ENCODE data around the gene OXT.
"Not testable (repeated sequence)": the region's sequence is repeated elsewhere in the genome, so short reads cannot be mapped to it uniquely, and the experiment has no call there.

The OXT gene

DNA sequence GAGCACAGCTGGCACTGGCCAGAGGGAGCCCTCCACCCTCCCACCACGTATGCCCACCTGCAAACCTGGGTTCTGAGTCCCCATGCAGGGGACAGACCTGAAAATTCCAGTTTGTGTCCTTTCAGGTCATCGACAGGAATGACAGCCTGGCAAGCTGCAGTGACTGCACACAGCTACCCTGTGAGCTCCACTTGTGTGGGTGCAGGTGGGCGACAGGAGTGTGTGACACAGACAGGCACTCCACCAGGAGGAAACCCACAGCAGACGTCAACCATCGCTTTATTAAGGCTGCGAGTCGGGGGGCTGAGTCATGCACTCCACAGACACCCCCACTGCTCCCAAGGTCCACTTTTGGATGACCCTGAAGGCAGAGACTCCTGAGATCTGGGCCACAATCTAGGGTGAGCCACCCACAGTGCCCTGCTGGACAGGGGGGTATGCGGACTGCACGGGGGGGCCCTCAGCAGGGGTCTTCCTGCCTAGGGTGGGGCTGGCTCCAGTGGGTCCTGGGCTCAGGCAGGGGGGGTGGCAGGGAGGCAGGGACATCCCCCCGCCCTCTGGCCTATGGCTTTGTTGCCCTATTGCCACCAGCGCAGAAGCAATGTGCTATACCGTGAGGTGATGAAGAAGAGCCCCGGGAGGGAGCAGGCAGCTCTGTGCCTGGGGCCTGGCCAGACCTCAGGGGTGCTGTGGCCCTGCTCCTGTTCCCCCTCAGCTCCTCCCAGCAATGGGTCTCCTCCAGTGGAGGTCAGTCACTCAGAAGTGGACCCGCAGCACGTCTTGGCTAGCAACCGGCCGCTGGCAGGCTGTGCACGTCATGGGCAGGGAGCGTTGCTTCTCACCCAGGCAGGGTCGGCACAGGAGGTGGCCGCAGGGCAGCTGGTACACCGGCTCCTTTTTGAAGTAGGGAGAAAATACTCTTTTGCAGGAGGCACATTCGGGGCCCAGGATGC lies 38.2 kb downstream of the OXT start:
- Histone ChIP-seq H3K27ac (ENCODE audit: low read depth, low read length) (no peak overlapping the region), H3K4me1 (ENCODE audit: control insufficient read depth in 5 of 5, insufficient read depth in 5 of 5, low read length in 5 of 5) (peaks cover 0 to 9% (median 4%) of the 10 kb centered on the region in 5 donors), H3K27me3 (ENCODE audit: control insufficient read depth in 5 of 5, insufficient read depth in 4 of 5, low read length in 5 of 5) (no peaks in the 10 kb centered on the region), H3K36me3 (ENCODE audit: control insufficient read depth in 5 of 5, insufficient read depth in 5 of 5, low read length in 5 of 5) (peaks cover 0 to 49% (median 33%) of the 10 kb centered on the region in 5 donors), H3K4me3 (ENCODE audit: low read depth in 1 of 5, low read length in 5 of 5) (no peak overlapping the region), H3K9me3 (ENCODE audit: control insufficient read depth in 5 of 5, low read length in 5 of 5) (no peaks in the 10 kb centered on the region), H3K9ac (ENCODE audit: low read length in 5 of 5) (no peak overlapping the region)

DNA sequence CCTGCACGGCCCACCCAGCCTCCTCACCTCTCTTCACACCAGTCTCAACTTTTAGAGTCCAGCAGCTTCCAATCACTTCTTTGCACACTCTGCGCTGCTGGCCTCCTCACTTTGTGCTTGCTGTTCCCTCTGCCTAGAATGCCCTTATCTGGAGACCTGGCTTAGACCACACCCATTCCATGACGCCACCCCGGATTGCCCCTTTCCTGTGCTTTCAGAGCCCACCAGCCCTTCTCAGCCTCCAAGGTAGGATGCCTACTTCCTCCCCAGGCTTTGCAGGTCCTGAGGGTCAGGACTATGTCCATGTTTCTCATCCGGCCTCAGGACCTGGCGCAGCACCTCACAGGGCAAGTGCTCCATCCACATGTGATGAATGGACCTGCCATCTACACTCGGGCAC lies 40.1 kb downstream of the OXT start:
- no peaks in the 10 kb centered on the region for H3K27me3 ChIP-seq (ENCODE audit: control insufficient read depth in 5 of 5, insufficient read depth in 4 of 5, low read length in 5 of 5)
- H3K9ac ChIP-seq (ENCODE audit: low read length in 5 of 5) = no peak overlapping the region
- no peak overlapping the region for H3K4me3 ChIP-seq (ENCODE audit: low read depth in 1 of 5, low read length in 5 of 5)
- H3K36me3 ChIP-seq (ENCODE audit: control insufficient read depth in 5 of 5, insufficient read depth in 5 of 5, low read length in 5 of 5) = peaks cover 0 to 53% (median 36%) of the 10 kb centered on the region in 5 donors
- no peaks in the 10 kb centered on the region for H3K9me3 ChIP-seq (ENCODE audit: control insufficient read depth in 5 of 5, low read length in 5 of 5)
- H3K4me1 ChIP-seq (ENCODE audit: control insufficient read depth in 5 of 5, insufficient read depth in 5 of 5, low read length in 5 of 5) = peaks cover 0 to 16% (median 4%) of the 10 kb centered on the region in 5 donors
- no peak overlapping the region for H3K27ac ChIP-seq (ENCODE audit: low read depth, low read length)

DNA sequence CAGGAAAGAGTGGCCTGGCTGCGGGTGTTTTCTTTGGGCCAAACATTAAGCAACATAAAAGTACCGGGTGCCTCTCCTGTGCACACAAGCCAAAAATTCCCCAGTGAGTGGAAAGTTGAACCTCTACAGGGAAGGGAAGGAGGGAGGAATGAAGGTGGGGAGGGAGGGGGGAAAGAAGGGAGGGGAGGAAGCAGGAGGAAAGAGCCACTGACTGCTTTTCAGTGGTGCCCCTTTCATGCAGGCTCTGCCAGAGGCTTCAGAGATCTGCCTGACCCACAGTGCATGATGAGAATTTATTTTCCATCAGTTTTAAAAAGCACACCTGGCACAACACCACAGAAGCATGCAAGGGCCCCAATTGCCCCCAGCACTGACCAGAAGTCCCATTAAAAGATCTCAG lies 40.6 kb downstream of the OXT start:
- Histone ChIP-seq H3K4me3 (ENCODE audit: low read depth in 1 of 5, low read length in 5 of 5) (no peak overlapping the region), H3K27me3 (ENCODE audit: control insufficient read depth in 5 of 5, insufficient read depth in 4 of 5, low read length in 5 of 5) (no peaks in the 10 kb centered on the region), H3K4me1 (ENCODE audit: control insufficient read depth in 5 of 5, insufficient read depth in 5 of 5, low read length in 5 of 5) (peaks cover 0 to 12% (median 0%) of the 10 kb centered on the region in 5 donors), H3K9me3 (ENCODE audit: control insufficient read depth in 5 of 5, low read length in 5 of 5) (no peaks in the 10 kb centered on the region), H3K36me3 (ENCODE audit: control insufficient read depth in 5 of 5, insufficient read depth in 5 of 5, low read length in 5 of 5) (peaks cover 0 to 50% (median 35%) of the 10 kb centered on the region in 5 donors), H3K9ac (ENCODE audit: low read length in 5 of 5) (no peak overlapping the region), H3K27ac (ENCODE audit: low read depth, low read length) (no peak overlapping the region)

DNA sequence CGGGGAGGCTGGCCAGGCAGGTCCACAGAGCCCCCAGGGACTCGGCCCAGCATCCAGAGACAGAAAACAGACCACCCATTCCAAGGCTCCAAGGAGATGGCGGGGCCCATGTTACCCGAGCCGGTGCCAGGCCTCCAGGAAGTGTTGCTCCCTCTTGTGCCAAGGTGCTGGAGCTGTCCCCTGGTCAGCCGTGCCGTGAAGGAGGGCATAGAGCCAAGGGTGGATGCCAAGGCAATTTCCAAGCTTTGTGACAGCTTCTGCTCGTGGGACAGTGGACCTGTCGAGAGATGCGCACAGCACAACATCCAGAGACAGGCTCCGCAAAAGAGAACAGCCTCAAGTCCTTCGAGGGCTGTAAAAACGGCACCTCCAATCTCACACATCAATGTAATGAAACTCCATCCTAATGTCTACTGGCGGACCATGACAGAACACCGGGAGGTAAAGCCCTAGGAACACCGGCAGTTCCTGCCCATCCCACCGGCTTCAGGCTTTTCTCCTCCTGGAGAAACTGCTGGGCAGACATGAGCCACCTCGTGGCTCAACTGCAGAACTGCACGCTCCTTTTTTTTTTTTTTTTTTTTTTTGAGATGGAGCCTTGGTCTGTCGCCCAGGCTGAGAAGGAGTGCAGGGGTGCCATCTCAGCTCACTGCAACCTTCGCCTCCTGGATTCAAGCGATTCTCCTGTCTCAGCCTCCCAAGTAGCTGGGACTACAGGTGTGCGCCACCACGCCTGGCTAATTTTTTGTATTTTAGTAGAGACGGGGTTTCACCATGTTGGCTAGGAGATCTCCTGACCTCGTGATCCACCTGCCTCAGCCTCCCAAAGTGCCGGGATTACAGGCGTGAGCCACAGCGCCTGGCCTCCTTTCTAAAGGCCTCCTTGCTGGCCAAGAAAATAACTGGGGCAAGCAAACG lies 44.0 kb downstream of the OXT start:
- no peak overlapping the region for H3K9ac ChIP-seq (ENCODE audit: low read length in 5 of 5)
- no peak overlapping the region for H3K27ac ChIP-seq (ENCODE audit: low read depth, low read length)

DNA sequence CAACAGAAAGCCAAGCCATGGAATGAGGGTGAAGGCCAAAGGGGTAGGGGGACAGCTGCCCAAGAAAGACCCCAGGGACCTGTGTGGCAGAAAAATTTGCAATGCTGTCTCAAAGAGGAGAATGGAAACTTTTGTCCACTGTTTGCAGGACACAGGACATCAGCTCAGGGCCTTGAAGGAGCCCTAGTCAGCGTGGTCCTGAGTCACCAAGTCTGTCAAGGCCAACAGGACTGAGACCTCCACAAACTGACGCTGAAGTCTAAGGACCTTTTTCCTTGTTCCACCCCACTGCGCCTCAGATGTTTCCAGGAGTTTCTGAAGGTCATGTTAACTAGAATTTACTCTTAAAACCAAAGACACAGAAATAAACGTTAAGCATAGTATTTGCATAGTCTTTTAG lies 44.9 kb downstream of the OXT start:
- Histone ChIP-seq H3K27ac (ENCODE audit: low read depth, low read length) (no peak overlapping the region), H3K9ac (ENCODE audit: low read length in 5 of 5) (no peak overlapping the region), H3K4me3 (ENCODE audit: low read depth in 1 of 5, low read length in 5 of 5) (no peak overlapping the region), H3K9me3 (ENCODE audit: control insufficient read depth in 5 of 5, low read length in 5 of 5) (no peaks in the 10 kb centered on the region), H3K4me1 (ENCODE audit: control insufficient read depth in 5 of 5, insufficient read depth in 5 of 5, low read length in 5 of 5) (peaks cover 0 to 18% (median 5%) of the 10 kb centered on the region in 5 donors), H3K36me3 (ENCODE audit: control insufficient read depth in 5 of 5, insufficient read depth in 5 of 5, low read length in 5 of 5) (peaks cover 0 to 34% (median 14%) of the 10 kb centered on the region in 5 donors), H3K27me3 (ENCODE audit: control insufficient read depth in 5 of 5, insufficient read depth in 4 of 5, low read length in 5 of 5) (no peaks in the 10 kb centered on the region)

More for the DNA sequence above, 44.0 kb downstream of the OXT start:
- H3K4me1 ChIP-seq (ENCODE audit: control insufficient read depth in 5 of 5, insufficient read depth in 5 of 5, low read length in 5 of 5) = peaks cover 0 to 18% (median 4%) of the 10 kb centered on the region in 5 donors
- no peaks in the 10 kb centered on the region for H3K27me3 ChIP-seq (ENCODE audit: control insufficient read depth in 5 of 5, insufficient read depth in 4 of 5, low read length in 5 of 5)
- H3K4me3 ChIP-seq (ENCODE audit: low read depth in 1 of 5, low read length in 5 of 5) = no peak overlapping the region
- peaks cover 0 to 33% (median 13%) of the 10 kb centered on the region in 5 donors for H3K36me3 ChIP-seq (ENCODE audit: control insufficient read depth in 5 of 5, insufficient read depth in 5 of 5, low read length in 5 of 5)
- H3K9me3 ChIP-seq (ENCODE audit: control insufficient read depth in 5 of 5, low read length in 5 of 5) = no peaks in the 10 kb centered on the region

DNA sequence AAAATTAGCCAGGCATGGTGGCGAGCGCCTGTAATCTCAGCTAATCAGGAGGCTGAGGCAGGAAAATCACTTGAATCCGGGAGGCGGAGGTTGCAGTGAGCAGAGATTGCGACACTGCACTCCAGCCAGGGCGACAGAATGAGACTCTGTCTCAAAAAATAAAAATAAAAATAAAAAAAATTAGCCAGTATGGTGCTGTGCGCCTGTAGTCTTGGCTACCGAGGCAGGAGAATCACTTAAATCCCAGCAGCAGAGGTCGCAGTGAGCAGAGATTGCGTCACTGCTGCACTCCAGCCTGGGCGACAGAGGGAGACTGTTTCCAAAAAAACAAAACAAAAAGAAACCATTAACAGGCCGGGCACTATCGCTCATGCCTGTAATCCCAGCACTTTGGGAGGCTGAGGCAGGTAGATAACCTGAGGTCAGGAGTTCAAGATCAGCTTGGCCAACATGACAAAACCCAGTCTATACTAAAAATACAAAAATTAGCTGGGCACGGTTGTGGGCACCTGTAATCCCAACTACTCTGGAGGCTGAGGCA lies 46.5 kb downstream of the OXT start:
- not testable (repeated sequence) for H3K9me3 ChIP-seq (ENCODE audit: control insufficient read depth in 5 of 5, low read length in 5 of 5); H3K27ac ChIP-seq (ENCODE audit: low read depth, low read length); H3K27me3 ChIP-seq (ENCODE audit: control insufficient read depth in 5 of 5, insufficient read depth in 4 of 5, low read length in 5 of 5)
- peaks cover 0 to 18% (median 11%) of the 10 kb centered on the region in 5 donors for H3K4me1 ChIP-seq (ENCODE audit: control insufficient read depth in 5 of 5, insufficient read depth in 5 of 5, low read length in 5 of 5)
- peak overlapping the region in 1 of 5 donors; percentile 52 for H3K9ac ChIP-seq (ENCODE audit: low read length in 5 of 5)
- H3K36me3 ChIP-seq (ENCODE audit: control insufficient read depth in 5 of 5, insufficient read depth in 5 of 5, low read length in 5 of 5) = peaks cover 0 to 49% (median 28%) of the 10 kb centered on the region in 5 donors
- H3K4me3 ChIP-seq (ENCODE audit: low read depth in 1 of 5, low read length in 5 of 5) = peak overlapping the region in 1 of 5 donors; percentile 35

DNA sequence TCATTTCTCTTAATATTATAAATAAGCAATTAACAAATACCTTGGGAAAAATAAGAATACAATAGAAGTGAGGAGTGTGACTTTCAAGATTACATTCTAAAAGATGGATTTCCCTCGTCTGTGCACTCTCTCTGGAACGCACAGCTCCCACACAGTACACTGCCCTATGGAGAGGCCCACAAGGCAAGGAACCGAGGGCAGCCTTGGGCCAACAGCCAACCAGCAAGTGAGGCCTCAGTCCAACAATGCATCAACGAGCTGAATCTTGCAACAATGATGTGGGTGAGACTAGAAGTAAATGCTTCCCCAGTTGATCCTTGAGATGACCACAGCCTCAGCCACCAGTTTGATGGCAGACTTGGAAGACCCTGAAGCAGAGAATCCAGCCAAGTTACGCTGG lies 47.6 kb downstream of the OXT start:
- peak overlapping the region in 1 of 5 donors; percentile 46 for H3K9ac ChIP-seq (ENCODE audit: low read length in 5 of 5)
- H3K9me3 ChIP-seq (ENCODE audit: control insufficient read depth in 5 of 5, low read length in 5 of 5) = no peaks in the 10 kb centered on the region
- no peak overlapping the region for H3K4me3 ChIP-seq (ENCODE audit: low read depth in 1 of 5, low read length in 5 of 5)
- peaks cover 0 to 18% (median 11%) of the 10 kb centered on the region in 5 donors for H3K4me1 ChIP-seq (ENCODE audit: control insufficient read depth in 5 of 5, insufficient read depth in 5 of 5, low read length in 5 of 5)
- peaks cover 0 to 43% (median 25%) of the 10 kb centered on the region in 5 donors for H3K36me3 ChIP-seq (ENCODE audit: control insufficient read depth in 5 of 5, insufficient read depth in 5 of 5, low read length in 5 of 5)
- H3K27ac ChIP-seq (ENCODE audit: low read depth, low read length) = no peak overlapping the region
- H3K27me3 ChIP-seq (ENCODE audit: control insufficient read depth in 5 of 5, insufficient read depth in 4 of 5, low read length in 5 of 5) = no peaks in the 10 kb centered on the region

DNA sequence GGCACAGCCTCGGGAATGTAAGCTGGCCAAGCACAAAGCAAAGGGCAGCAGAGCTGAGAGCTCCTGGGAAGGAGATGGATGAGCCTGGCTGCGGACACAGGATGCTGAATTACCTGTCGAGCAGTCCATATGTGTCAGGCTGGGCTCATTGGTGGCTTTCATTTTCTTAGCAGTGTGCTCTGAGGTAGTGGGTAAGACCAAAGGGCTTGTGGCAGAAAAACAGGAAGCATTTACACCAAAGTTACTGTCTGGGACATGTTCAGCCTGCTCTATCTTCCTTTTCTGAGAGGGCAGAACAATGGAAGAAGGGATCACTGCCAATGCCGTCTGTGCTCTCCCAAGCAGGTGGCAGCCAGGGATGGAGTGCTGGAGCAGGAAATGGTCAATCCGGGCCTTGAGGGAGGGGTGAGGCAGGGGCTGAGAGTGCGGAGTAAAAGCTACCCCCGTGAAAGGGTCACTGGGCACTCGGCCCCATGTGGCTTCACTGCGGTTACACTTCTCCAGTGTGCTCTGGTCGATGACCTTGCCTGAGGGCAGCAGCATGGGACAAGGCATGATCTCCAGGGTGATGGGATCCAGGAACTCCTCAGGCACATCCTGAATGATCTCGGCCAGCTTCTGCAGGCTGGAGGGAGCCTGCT lies 50.0 kb downstream of the OXT start:
- no peak overlapping the region for H3K4me3 ChIP-seq (ENCODE audit: low read depth in 1 of 5, low read length in 5 of 5)
- H3K9me3 ChIP-seq (ENCODE audit: control insufficient read depth in 5 of 5, low read length in 5 of 5) = no peaks in the 10 kb centered on the region
- H3K27me3 ChIP-seq (ENCODE audit: control insufficient read depth in 5 of 5, insufficient read depth in 4 of 5, low read length in 5 of 5) = no peaks in the 10 kb centered on the region
- H3K27ac ChIP-seq (ENCODE audit: low read depth, low read length) = no peak overlapping the region
- no peak overlapping the region for H3K9ac ChIP-seq (ENCODE audit: low read length in 5 of 5)
- H3K4me1 ChIP-seq (ENCODE audit: control insufficient read depth in 5 of 5, insufficient read depth in 5 of 5, low read length in 5 of 5) = peaks cover 0 to 11% (median 11%) of the 10 kb centered on the region in 5 donors
- peaks cover 0 to 34% (median 25%) of the 10 kb centered on the region in 5 donors for H3K36me3 ChIP-seq (ENCODE audit: control insufficient read depth in 5 of 5, insufficient read depth in 5 of 5, low read length in 5 of 5)
